Activated CD8-positive, alpha-beta memory T cell treated with anti-CD3 and anti-CD28 coated beads for 4 hours (primary cell): ENCODE data around the gene MEGF8.

Experiments used
- DNase-seq, 2 donors: peaks; one replicate each; pipeline ENCODE4 v3.0.0-alpha.2; 2020; ENCODE audit warnings: low read depth in 2 of 2

Gene MEGF8

GRCh38 chr19:42353341-42354015 is 28.0 kb downstream of the MEGF8 start:
- DNase-seq = no peak

- DNase-seq = no peak
Measured at GRCh38 chr19:42355896-42356295, 30.5 kb downstream of the MEGF8 start.

- no peak for DNase-seq
Measured at GRCh38 chr19:42356686-42357085, 31.3 kb downstream of the MEGF8 start.

- DNase-seq = no peak
Measured at GRCh38 chr19:42357290-42357689, 31.9 kb downstream of the MEGF8 start.

GRCh38 chr19:42360787-42361544 is 35.5 kb downstream of the MEGF8 start:
- no peak for DNase-seq

- no peak for DNase-seq
Measured at GRCh38 chr19:42361545-42361910, 36.1 kb downstream of the MEGF8 start.

- DNase-seq = no peak
Measured at GRCh38 chr19:42362342-42362741, 36.9 kb downstream of the MEGF8 start.

- DNase-seq = no peak
Measured at GRCh38 chr19:42362891-42363440, 37.5 kb downstream of the MEGF8 start.

- no peak for DNase-seq
Measured at GRCh38 chr19:42363614-42364346, 38.3 kb downstream of the MEGF8 start.

GRCh38 chr19:42366673-42367072 is 41.2 kb downstream of the MEGF8 start:
- no peak for DNase-seq

GRCh38 chr19:42367929-42368328 is 42.5 kb downstream of the MEGF8 start:
- DNase-seq = no peak

GRCh38 chr19:42368360-42368759 is 42.9 kb downstream of the MEGF8 start:
- no peak for DNase-seq

GRCh38 chr19:42368765-42369164 is 43.3 kb downstream of the MEGF8 start:
- no peak for DNase-seq

- no peak for DNase-seq
Measured at GRCh38 chr19:42369433-42370067, 44.1 kb downstream of the MEGF8 start.

GRCh38 chr19:42370068-42370520 is 44.7 kb downstream of the MEGF8 start:
- DNase-seq = no peak

GRCh38 chr19:42370626-42371175 is 45.3 kb downstream of the MEGF8 start:
- no peak for DNase-seq

GRCh38 chr19:42374826-42375376 is 49.5 kb downstream of the MEGF8 start:
- DNase-seq = no peak

- no peak for DNase-seq
Measured at GRCh38 chr19:42375415-42376176, 50.2 kb downstream of the MEGF8 start.

- no peak for DNase-seq
Measured at GRCh38 chr19:42376177-42376555, 50.7 kb downstream of the MEGF8 start.
